HepG2 (cell line): ENCODE data around the gene PKP3. TPM values are rescaled to one million over a fixed set of nuclear protein-coding genes. Genes with fewer than 3 reads are reported as not detected.

Experiments used
- ADNP ChIP-seq: sonication (generic); formaldehyde crosslinking; IDR thresholded peaks from 2 replicates; pipeline ENCODE4 v1.4.0; 2020; ENCODE audit warnings: missing genetic modification reagents
- ARID3A ChIP-seq: IDR thresholded peaks from 2 replicates; pipeline ENCODE4 v1.6.1; 2012; ENCODE audit warnings: low read depth, low read length, improper control_type of control experiment
- BATF2 ChIP-seq: sonication (generic); formaldehyde crosslinking; IDR thresholded peaks from 2 replicates; pipeline ENCODE4 v1.8.0; 2022; ENCODE audit warnings: mild to moderate bottlenecking, missing genetic modification reagents, moderate library complexity
- CHD2 ChIP-seq: IDR thresholded peaks from 2 replicates; pipeline ENCODE4 v1.6.1; 2011; ENCODE audit warnings: low read depth, low read length, improper control_type of control experiment
- DPF2 ChIP-seq: sonication (generic); formaldehyde crosslinking; IDR thresholded peaks from 2 replicates; pipeline ENCODE4 v1.4.0; 2020; ENCODE audit warnings: mild to moderate bottlenecking, low read depth, missing genetic modification reagents, borderline replicate concordance
- HOXA3 ChIP-seq: sonication (generic); formaldehyde crosslinking; IDR thresholded peaks from 2 replicates; pipeline ENCODE4 v1.5.0; 2020; ENCODE audit warnings: missing genetic modification reagents
- ISL2 ChIP-seq: sonication (generic); formaldehyde crosslinking; IDR thresholded peaks from 2 replicates; pipeline ENCODE4 v1.5.0; 2020; ENCODE audit warnings: missing genetic modification reagents
- MIER2 ChIP-seq: IDR thresholded peaks from 2 replicates; pipeline ENCODE4 v1.6.1; 2016; ENCODE audit warnings: missing biosample characterization, missing genetic modification reagents
- MTA1 ChIP-seq: sonication (generic); formaldehyde crosslinking; IDR thresholded peaks from 2 replicates; pipeline ENCODE4 v1.4.0; 2020; ENCODE audit warnings: missing genetic modification reagents, mild to moderate bottlenecking, borderline replicate concordance
- PHF21A ChIP-seq: sonication (generic); formaldehyde crosslinking; IDR thresholded peaks from 2 replicates; pipeline ENCODE4 v1.5.0; 2020; ENCODE audit warnings: mild to moderate bottlenecking, missing genetic modification reagents
- POLR2A ChIP-seq, 2 experiments: IDR thresholded peaks; 2 replicates each; pipeline ENCODE4 v1.6.1; 2011; ENCODE audit warnings: low read depth in 2 of 2, low read length in 2 of 2, mild to moderate bottlenecking in 1 of 2, moderate library complexity in 1 of 2; ENCODE audit not compliant: insufficient read depth in 1 of 2
- PRDM4 ChIP-seq: sonication (generic); formaldehyde crosslinking; IDR thresholded peaks from 2 replicates; pipeline ENCODE4 v1.9.0; 2021; ENCODE audit warnings: missing genetic modification reagents, borderline replicate concordance
- SMARCC2 ChIP-seq: fragments of 450-650 bp; IDR thresholded peaks from 2 replicates; pipeline ENCODE4 v1.6.1; 2017; ENCODE audit warnings: antibody characterized with exemption, mild to moderate bottlenecking
- SP140L ChIP-seq: sonication (generic); formaldehyde crosslinking; IDR thresholded peaks from 2 replicates; pipeline ENCODE4 v1.4.0; 2020; ENCODE audit warnings: missing genetic modification reagents, borderline replicate concordance
- TAF1 ChIP-seq: sonication (generic); formaldehyde crosslinking; IDR thresholded peaks from 2 replicates; pipeline ENCODE4 v1.4.0; 2020; ENCODE audit warnings: missing genetic modification reagents
- THAP11 ChIP-seq: IDR thresholded peaks from 2 replicates; pipeline ENCODE4 v1.6.1; 2016; ENCODE audit warnings: missing biosample characterization, missing genetic modification reagents
- TP53 ChIP-seq: sonication (generic); formaldehyde crosslinking; conservative IDR thresholded peaks from 2 replicates; pipeline ENCODE4 v1.4.0; 2020; ENCODE audit warnings: missing genetic modification reagents
- TSC22D2 ChIP-seq: sonication (generic); formaldehyde crosslinking; IDR thresholded peaks from 2 replicates; pipeline ENCODE4 v1.5.1; 2020; ENCODE audit warnings: missing genetic modification reagents, mild to moderate bottlenecking, borderline replicate concordance
- ZBTB3 ChIP-seq: sonication (generic); formaldehyde crosslinking; IDR thresholded peaks from 2 replicates; pipeline ENCODE4 v1.4.0; 2020; ENCODE audit warnings: low read depth, mild to moderate bottlenecking, moderate library complexity, missing genetic modification reagents, borderline replicate concordance
- ZNF224 ChIP-seq: sonication (generic); formaldehyde crosslinking; IDR thresholded peaks from 2 replicates; pipeline ENCODE4 v1.5.0; 2020; ENCODE audit warnings: mild to moderate bottlenecking, missing genetic modification reagents
- ZNF296 ChIP-seq: sonication (generic); formaldehyde crosslinking; conservative IDR thresholded peaks from 2 replicates; pipeline ENCODE4 v1.5.0; 2020; ENCODE audit warnings: mild to moderate bottlenecking, missing genetic modification reagents
- ZNF670 ChIP-seq: sonication (generic); formaldehyde crosslinking; IDR thresholded peaks from 2 replicates; pipeline ENCODE4 v1.8.0; 2022; ENCODE audit warnings: mild to moderate bottlenecking, missing genetic modification reagents, borderline replicate concordance
- ZNF710 ChIP-seq: sonication (generic); formaldehyde crosslinking; IDR thresholded peaks from 2 replicates; pipeline ENCODE4 v1.5.0; 2020; ENCODE audit warnings: mild to moderate bottlenecking, missing genetic modification reagents, borderline replicate concordance
- ZNF772 ChIP-seq: sonication (generic); formaldehyde crosslinking; IDR thresholded peaks from 2 replicates; pipeline ENCODE4 v1.5.0; 2020; ENCODE audit warnings: mild to moderate bottlenecking, missing genetic modification reagents
- polyA plus RNA-seq, 8 experiments: library from polyadenylated mRNA; depleted of rRNA in 3 of 8; stranded (reverse) in 7 of 8; unstranded in 1 of 8; fragments of >200 nt; fragmentation: Illumina TruSeq in 4 of 8; extraction: Trizol in 4 of 8; gene quantifications; 2 replicates each; pipeline versions ENCODE4 v1.2.1 to v1.2.3, GENCODE V29; 2011 to 2016; ENCODE audit warnings: low read depth in 4 of 8, missing spikeins in 1 of 8, mixed read lengths in 1 of 8; ENCODE audit not compliant: insufficient read depth in 1 of 8
- total RNA-seq, 5 experiments: library from RNA; depleted of rRNA; stranded (reverse); fragments of >200 nt; fragmentation: Illumina TruSeq; extraction: Trizol; gene quantifications; 2 replicates each; pipeline ENCODE4 v1.2.3, GENCODE V29; 2016; ENCODE audit warnings: low read depth in 1 of 5

The PKP3 gene
- total and polyA plus RNA-seq, 2 of the 13 experiments (the other 11 are each of a cell fraction or from before 2014, with no cell fraction given) = 18.0 to 28.7 TPM

GRCh38 chr11:445765-446588, 52.0 kb downstream of the PKP3 start (continued):
- no peak for TF ChIP-seq ARID3A
- no peak for TF ChIP-seq ISL2
- TF ChIP-seq TAF1 = peak; percentile 31; the same call in 1 of the 2 replicates
- no peak for TF ChIP-seq ZBTB3 (CRISPR knock-in tag)
- peak; percentile 14; the same call in 1 of the 2 replicates for TF ChIP-seq ZNF772
- no peak for TF ChIP-seq SP140L (CRISPR knock-in tag)
- no peak for TF ChIP-seq ZNF670
- no peak for TF ChIP-seq ADNP (CRISPR knock-in tag)
- peak; percentile 42 for TF ChIP-seq THAP11 (CRISPR knock-in tag)
- no peak for TF ChIP-seq CHD2
- peak; percentile 49; the same call in 1 of the 2 replicates for TF ChIP-seq HOXA3 (CRISPR knock-in tag)
- no peak for TF ChIP-seq ZNF296 (CRISPR knock-in tag)
- no peak for TF ChIP-seq TSC22D2 (CRISPR knock-in tag)
- no peak for TF ChIP-seq PRDM4 (CRISPR knock-in tag)
- no peak; the same call in 1 of the 2 replicates for TF ChIP-seq DPF2 (CRISPR knock-in tag)
- 0 out of 4 replicates have a peak, but pooled peaks of 1 of the 2 experiments have one; percentile 32 for TF ChIP-seq POLR2A (IDR thresholded peaks at IDR 0.05; ENCODE audit: insufficient read depth in 1 of 2, low read depth in 2 of 2, low read length in 2 of 2)
- no peak for TF ChIP-seq ZNF224 (CRISPR knock-in tag)
- no peak for TF ChIP-seq TP53 (CRISPR knock-in tag)
- no peak for TF ChIP-seq MIER2 (CRISPR knock-in tag)
- TF ChIP-seq MTA1 = peak; percentile 92
- TF ChIP-seq SMARCC2 = no peak
- TF ChIP-seq PHF21A (CRISPR knock-in tag) = no peak
- no peak for TF ChIP-seq BATF2 (CRISPR knock-in tag)
- TF ChIP-seq ZNF710 = peak; percentile 35; the same call in 1 of the 2 replicates
